ENCODE measurements around the gene RELL2. TPM values are rescaled to one million over a fixed set of nuclear protein-coding genes. Genes with fewer than 3 reads are reported as not detected.

RELL2 gene
- total and polyA plus RNA-seq, 7 donors: 0.99 to 10.5 (median 2.5) TPM

GRCh38 chr5:141635646-141636045 lies 1.2 kb upstream of the RELL2 start:
- Histone ChIP-seq H3K36me3 (peaks cover 0 to under 1% (median 0%) of the 10 kb centered on the region in 4 donors), H3K4me1 (peaks cover 0 to 42% (median 30%) of the 10 kb centered on the region in 4 donors), H3K27me3 (peaks cover 0 to 17% (median 7%) of the 10 kb centered on the region in 3 donors), H3K27ac (peak overlapping the region in 2 of 4 donors; percentile 76 to 84), H3K4me3 (peak overlapping the region; percentile 72 to 88 (median 80)), H3K9me3 (no peaks in the 10 kb centered on the region)
- intact Hi-C loops (cut with DNase I): loop anchor here (1.0 kb wide), 1 partner anchor 16 kb away; no protein-coding TSS in a partner anchor
- TF ChIP-seq POLR2A (IDR thresholded peaks at IDR 0.05) (no peak), EP300 (IDR thresholded peaks at IDR 0.05) (no peak), CTCF (IDR thresholded peaks at IDR 0.05) (no peak), POLR2AphosphoS5 (IDR thresholded peaks at IDR 0.05) (no peak)
- WGBS, 2 donors: 50 to 69% methylated on average over 7 of the region's 7 CpGs
- DNase-seq: no peak

DNA sequence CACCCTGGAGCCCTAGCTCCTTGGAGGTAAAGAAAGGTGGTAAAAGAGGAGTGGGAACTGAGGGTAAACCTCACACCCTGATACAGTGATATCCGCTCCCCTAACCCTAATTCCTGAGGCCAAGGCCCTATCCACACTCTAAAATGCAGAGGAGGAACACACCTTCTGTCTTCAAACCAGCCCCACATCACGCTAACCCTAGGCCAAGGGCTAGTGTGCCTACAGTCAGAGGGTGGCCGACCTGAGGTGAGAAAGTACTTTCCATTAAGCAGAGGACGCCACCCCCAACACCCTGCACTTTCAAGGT lies 738 bp upstream of the RELL2 start:
- Histone ChIP-seq H3K4me1 (peaks cover 0 to 42% (median 30%) of the 10 kb centered on the region in 4 donors), H3K4me3 (peak overlapping the region; percentile 72 to 88 (median 80)), H3K9me3 (no peaks in the 10 kb centered on the region), H3K36me3 (peaks cover 0 to 4% (median under 1%) of the 10 kb centered on the region in 4 donors), H3K27ac (peak overlapping the region; percentile 75 to 84 (median 77)), H3K27me3 (peaks cover 0 to 17% (median 7%) of the 10 kb centered on the region in 3 donors)
- no peak for TF ChIP-seq CTCF (IDR thresholded peaks at IDR 0.05)
- TF ChIP-seq POLR2AphosphoS5 (IDR thresholded peaks at IDR 0.05): no peak
- TF ChIP-seq EP300 (IDR thresholded peaks at IDR 0.05): no peak
- TF ChIP-seq POLR2A (IDR thresholded peaks at IDR 0.05): no peak
- intact Hi-C loops (cut with DNase I): loop anchor here (1.0 kb wide), 1 partner anchor 17 kb away; no protein-coding TSS in a partner anchor
- WGBS, 2 donors: 1 to 9% methylated on average over 4 of the region's 4 CpGs
- no peak for DNase-seq

DNA sequence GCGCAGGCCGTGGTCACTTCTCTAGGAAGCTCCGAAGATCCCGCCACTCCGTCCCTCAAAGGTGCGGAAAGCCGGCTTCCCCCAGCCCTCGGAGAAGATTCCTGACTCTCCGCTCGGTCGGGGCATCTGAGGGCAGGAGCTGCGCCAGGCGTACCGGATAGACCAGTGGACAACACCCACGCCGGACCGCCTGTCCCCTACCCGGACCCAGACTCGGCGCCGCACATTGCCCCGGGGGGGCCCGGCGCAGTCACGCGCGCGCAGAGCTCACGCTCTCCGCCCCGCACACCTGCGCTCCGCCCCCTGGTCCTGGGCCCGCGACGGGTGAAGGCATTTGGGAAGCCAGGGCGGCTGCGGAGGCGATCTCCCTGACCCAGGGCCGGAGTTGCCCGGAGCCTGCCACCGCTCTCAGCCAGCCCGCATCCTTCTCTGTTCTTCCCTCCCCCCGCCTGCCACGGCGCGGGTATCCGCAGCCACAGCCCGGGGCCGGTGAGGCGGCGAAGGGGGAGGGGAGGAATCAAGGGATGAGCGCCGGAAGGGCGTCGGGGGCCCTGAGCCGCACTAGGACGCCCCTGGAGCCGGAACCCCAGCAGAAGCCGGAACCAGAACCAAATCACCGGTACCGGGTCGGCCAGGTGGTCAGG lies 448 bp downstream of the RELL2 start:
- Histone ChIP-seq H3K4me1 (peaks cover 0 to 42% (median 30%) of the 10 kb centered on the region in 4 donors), H3K27ac (peak overlapping the region; percentile 75 to 84 (median 77)), H3K27me3 (peaks cover 0 to 17% (median 7%) of the 10 kb centered on the region in 3 donors), H3K4me3 (peak overlapping the region; percentile 72 to 88 (median 80)), H3K36me3 (peaks cover 0 to 8% (median 3%) of the 10 kb centered on the region in 4 donors), H3K9me3 (no peaks in the 10 kb centered on the region)
- intact Hi-C loops (cut with DNase I): no loop called here
- no peak for DNase-seq
- TF ChIP-seq POLR2AphosphoS5 (IDR thresholded peaks at IDR 0.05): no peak
- no peak for TF ChIP-seq EP300 (IDR thresholded peaks at IDR 0.05)
- no peak for TF ChIP-seq POLR2A (IDR thresholded peaks at IDR 0.05)
- no peak for TF ChIP-seq CTCF (IDR thresholded peaks at IDR 0.05)
- WGBS, 2 donors: 1% methylated on average over 63 of the region's 63 CpGs

DNA sequence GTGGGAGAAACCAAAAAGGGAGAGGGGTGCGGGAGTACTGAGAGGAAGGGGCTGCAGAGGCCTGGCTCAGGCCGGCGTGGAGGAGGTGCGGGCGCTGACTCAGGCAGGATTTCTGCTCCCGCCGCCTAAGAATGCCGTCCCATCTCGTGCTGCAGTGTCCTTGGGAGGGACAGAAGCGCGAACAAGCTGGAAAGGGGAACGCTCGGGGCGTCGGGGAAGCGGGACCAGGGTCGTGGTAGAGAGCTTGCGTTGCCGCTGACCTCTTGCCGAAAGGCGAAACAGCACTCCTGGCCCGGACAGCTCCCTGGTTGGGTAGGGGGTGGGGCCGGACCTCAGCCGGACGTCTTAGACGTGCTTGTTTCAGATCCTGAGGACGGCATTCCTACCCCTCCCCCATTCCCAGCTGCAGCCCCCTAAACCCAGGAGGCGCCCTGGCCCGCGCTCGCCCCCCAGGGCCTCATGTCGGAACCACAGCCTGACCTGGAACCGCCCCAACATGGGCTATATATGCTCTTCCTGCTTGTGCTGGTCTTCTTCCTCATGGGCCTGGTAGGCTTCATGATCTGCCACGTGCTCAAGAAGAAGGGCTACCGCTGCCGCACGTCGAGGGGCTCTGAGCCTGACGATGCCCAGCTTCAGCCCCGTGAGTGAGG lies 1.1 kb downstream of the RELL2 start:
- peak overlapping the region in 1 of 4 donors; percentile 76 for H3K27ac ChIP-seq
- peak overlapping the region; percentile 72 to 88 (median 80) for H3K4me3 ChIP-seq
- H3K4me1 ChIP-seq: peaks cover 0 to 41% (median 30%) of the 10 kb centered on the region in 4 donors
- H3K27me3 ChIP-seq: peaks cover 0 to 17% (median 7%) of the 10 kb centered on the region in 3 donors
- no peaks in the 10 kb centered on the region for H3K9me3 ChIP-seq
- intact Hi-C loops (cut with DNase I): no loop called here
- WGBS, 2 donors: 5 to 6% methylated on average over 40 of the region's 40 CpGs
- peaks cover 0 to 12% (median 4%) of the 10 kb centered on the region in 4 donors for H3K36me3 ChIP-seq
- DNase-seq: peak; percentile 80
- TF ChIP-seq POLR2AphosphoS5 (IDR thresholded peaks at IDR 0.05) (no peak), CTCF (IDR thresholded peaks at IDR 0.05) (peak in 3 of 4 experiments; percentile 14 to 21 (median 17))

All from sigmoid colon (tissue), 7 donors.